Hindlimb muscle (tissue), 1 donor: Measurements from ENCODE around the gene SYNE2. TPM values are rescaled to one million over a fixed set of nuclear protein-coding genes. Genes with fewer than 3 reads are reported as not detected.

Experiments
- DNase-seq: peaks from one replicate; pipeline ENCODE4 v3.0.0-alpha.2; 2013
- polyA plus RNA-seq: library from polyadenylated mRNA; unstranded; fragments of 120-200 nt; gene quantifications from one replicate; pipeline ENCODE4 v1.2.1, GENCODE V29; 2013; ENCODE audit not compliant: insufficient read length

Gene SYNE2
- polyA plus RNA-seq, 1 donor: 75.3 TPM

GRCh38 chr14:63960926-63961567, 108.2 kb downstream of the SYNE2 start:
- no peak for DNase-seq

- DNase-seq: peak; percentile 29
Observed at GRCh38 chr14:63962906-63963305, 110.1 kb downstream of the SYNE2 start.

- no peak for DNase-seq
Observed at GRCh38 chr14:63963439-63963838, 110.6 kb downstream of the SYNE2 start.

- DNase-seq: no peak
Observed at GRCh38 chr14:63964113-63964512, 111.3 kb downstream of the SYNE2 start.

- DNase-seq: no peak
Observed at GRCh38 chr14:63966407-63966806, 113.6 kb downstream of the SYNE2 start.

GRCh38 chr14:63972323-63972932, 119.6 kb downstream of the SYNE2 start:
- no peak for DNase-seq

- no peak for DNase-seq
Observed at GRCh38 chr14:63974176-63974575, 121.4 kb downstream of the SYNE2 start.

GRCh38 chr14:63981569-63981968, 128.8 kb downstream of the SYNE2 start:
- DNase-seq: no peak

GRCh38 chr14:63982156-63982555, 129.4 kb downstream of the SYNE2 start:
- DNase-seq: no peak

GRCh38 chr14:63982629-63983028, 129.8 kb downstream of the SYNE2 start:
- DNase-seq: no peak

- DNase-seq: no peak
Observed at GRCh38 chr14:63986789-63987533, 134.2 kb downstream of the SYNE2 start.

GRCh38 chr14:63988579-63988978, 135.8 kb downstream of the SYNE2 start:
- no peak for DNase-seq

- no peak for DNase-seq
Observed at GRCh38 chr14:63991833-63992232, 139.0 kb downstream of the SYNE2 start.

GRCh38 chr14:63992858-63993257, 140.1 kb downstream of the SYNE2 start:
- no peak for DNase-seq

GRCh38 chr14:63993992-63994391, 141.2 kb downstream of the SYNE2 start:
- no peak for DNase-seq

- DNase-seq: no peak
Observed at GRCh38 chr14:63995285-63995684, 142.5 kb downstream of the SYNE2 start.

GRCh38 chr14:63996016-63996415, 143.2 kb downstream of the SYNE2 start:
- DNase-seq: no peak

- no peak for DNase-seq
Observed at GRCh38 chr14:63996625-63997220, 143.9 kb downstream of the SYNE2 start.

GRCh38 chr14:64000749-64001148, 147.9 kb downstream of the SYNE2 start:
- no peak for DNase-seq

GRCh38 chr14:64005822-64006221, 153.0 kb downstream of the SYNE2 start:
- no peak for DNase-seq

GRCh38 chr14:64008016-64008415, 155.2 kb downstream of the SYNE2 start:
- no peak for DNase-seq

- no peak for DNase-seq
Observed at GRCh38 chr14:64012003-64012402, 159.2 kb downstream of the SYNE2 start.

- no peak for DNase-seq
Observed at GRCh38 chr14:64012720-64013119, 159.9 kb downstream of the SYNE2 start.
